K562 (cell line): ENCODE data around the gene TRIP11. TPM values are rescaled to one million over a fixed set of nuclear protein-coding genes. Genes with fewer than 3 reads are reported as not detected.
A peak's percentile ranks its signal among the peaks of the same experiment; 100 is the strongest.

Experiments used
- ATF6 ChIP-seq: sonication (generic); formaldehyde crosslinking; IDR thresholded peaks from 2 replicates; pipeline ENCODE4 v1.4.0; 2020; ENCODE audit warnings: mild to moderate bottlenecking, missing genetic modification reagents
- FOXK2 ChIP-seq, 2 experiments: fragments of 450-650 bp; IDR thresholded peaks in 1 of 2; conservative IDR thresholded peaks in 1 of 2; 2 replicates each; pipeline ENCODE4 v1.6.1; 2016; ENCODE audit warnings: low read depth in 2 of 2, mild to moderate bottlenecking in 1 of 2
- GATA2 ChIP-seq: sonication (generic); formaldehyde crosslinking; IDR thresholded peaks from 2 replicates; pipeline ENCODE4 v1.4.0; 2020; ENCODE audit warnings: mild to moderate bottlenecking, missing genetic modification reagents
- HCFC1 ChIP-seq: IDR thresholded peaks from 2 replicates; pipeline ENCODE4 v1.6.1; 2012; ENCODE audit warnings: low read depth, low read length, improper control_type of control experiment
- HMGN3 ChIP-seq: IDR thresholded peaks from 2 replicates; pipeline ENCODE4 v1.6.1; 2011; ENCODE audit warnings: borderline replicate concordance, low read depth, mild to moderate bottlenecking, mixed read lengths, low read length; ENCODE audit not compliant: insufficient read length; ENCODE audit errors: extremely low read depth
- HNRNPL ChIP-seq: fragments of 200-400 bp; formaldehyde crosslinking; IDR thresholded peaks from 2 replicates; pipeline ENCODE4 v1.6.1; 2017; ENCODE audit warnings: low read depth, mild to moderate bottlenecking, low read length
- LARP7 ChIP-seq: fragments of 450-650 bp; IDR thresholded peaks from 2 replicates; pipeline ENCODE4 v1.6.1; 2016
- RFX1 ChIP-seq: fragments of 450-650 bp; IDR thresholded peaks from 2 replicates; pipeline ENCODE4 v1.6.1; 2016; ENCODE audit warnings: mild to moderate bottlenecking, moderate library complexity
- SFPQ ChIP-seq: fragments of 200-400 bp; formaldehyde crosslinking; IDR thresholded peaks from 2 replicates; pipeline ENCODE4 v1.6.1; 2017; ENCODE audit warnings: mild to moderate bottlenecking, low read depth, low read length, moderate library complexity
- TAF15 ChIP-seq: fragments of 200-400 bp; formaldehyde crosslinking; IDR thresholded peaks from 2 replicates; pipeline ENCODE4 v1.6.1; 2017; ENCODE audit warnings: mild to moderate bottlenecking, low read depth, low read length, moderate library complexity
- TSC22D4 ChIP-seq: fragments of 450-650 bp; IDR thresholded peaks from 2 replicates; pipeline ENCODE4 v1.6.1; 2016; ENCODE audit warnings: missing genetic modification characterization, missing biosample characterization, control low read depth
- ZBTB34 ChIP-seq: fragments of 250-450 bp; sonication (Bioruptor Pico); IDR thresholded peaks from 2 replicates; pipeline ENCODE4 v1.8.0; 2021; ENCODE audit warnings: mild to moderate bottlenecking, moderate library complexity
- ZNF77 ChIP-seq: fragments of 250-450 bp; sonication (Bioruptor Pico); IDR thresholded peaks from 2 replicates; pipeline ENCODE4 v1.5.0; 2020
- polyA plus RNA-seq, 8 experiments: library from polyadenylated mRNA; depleted of rRNA in 4 of 8; stranded (reverse) in 5 of 8; unstranded in 3 of 8; fragments of >200 nt; fragmentation: Nextera tagmentation in 2 of 8; fragmentation: Illumina TruSeq in 1 of 8; extraction: Ambion mirVana in 2 of 8; extraction: Trizol in 1 of 8; gene quantifications; 2 replicates each; pipeline versions ENCODE4 v1.2.1 to v1.2.3, GENCODE V29; 2011 to 2014; ENCODE audit warnings: inconsistent platforms in 1 of 8, missing spikeins in 1 of 8
- total RNA-seq, 7 experiments: library from RNA; depleted of rRNA in 6 of 7; stranded (reverse); fragments of >200 nt in 6 of 7; fragmentation: Illumina TruSeq in 2 of 7; extraction: Trizol in 2 of 7; gene quantifications; 2 replicates each; pipeline versions ENCODE4 v1.2.1 to v1.2.3, GENCODE V29; 2011 to 2021; ENCODE audit warnings: low replicate concordance in 1 of 7
- TF ChIP-seq, protein P1 (sequence below): fragments of 450-650 bp; IDR thresholded peaks from 2 replicates; pipeline ENCODE4 v1.6.1; 2017; ENCODE audit warnings: antibody characterized with exemption, mild to moderate bottlenecking
- TF ChIP-seq, protein P2 (sequence below): sonication (generic); formaldehyde crosslinking; IDR thresholded peaks from 2 replicates; pipeline ENCODE4 v1.8.1; 2023; ENCODE audit warnings: mild to moderate bottlenecking, missing genetic modification reagents

TRIP11 gene
- total and polyA plus RNA-seq, 9 of the 15 experiments (the other 6 are each of a cell fraction or from before 2014, with no cell fraction given): 4.0 to 20.0 (median 10.9) TPM

DNA sequence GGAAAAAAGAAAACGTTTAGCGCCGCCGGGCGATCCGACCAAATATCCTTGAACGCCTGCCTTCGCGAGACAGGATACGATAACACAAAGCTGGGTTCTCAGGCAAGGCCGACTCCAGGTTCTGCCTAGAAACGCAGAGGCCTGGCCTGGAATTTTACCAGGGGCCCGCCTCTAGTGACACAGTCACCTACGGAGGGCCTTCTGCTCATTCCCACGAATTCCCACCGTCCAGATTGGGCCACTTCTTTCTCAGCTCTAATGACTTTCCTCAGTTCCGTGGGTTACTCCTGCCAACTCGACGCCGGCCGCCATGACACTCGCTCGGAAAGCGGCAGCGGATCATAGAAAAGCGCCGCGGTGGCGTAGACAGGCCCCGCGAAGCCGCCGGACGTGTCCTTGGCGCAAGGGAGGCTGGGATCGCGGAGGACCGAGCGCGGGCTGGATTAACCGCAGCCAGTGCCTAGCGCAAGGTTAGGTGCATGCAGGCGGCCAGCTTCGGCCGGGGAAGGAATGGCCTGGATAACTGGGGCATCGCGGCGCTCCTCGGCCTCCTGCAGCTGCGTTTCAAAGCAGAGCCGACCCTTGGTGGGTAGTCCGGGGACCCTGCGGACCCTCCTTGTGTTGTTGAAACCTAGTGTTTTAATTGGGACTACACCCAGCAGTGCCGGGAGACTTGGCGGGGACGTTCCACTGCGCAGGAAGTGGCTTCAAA, at the start of gene TRIP11 (continued):
- TF ChIP-seq, protein P1, sequence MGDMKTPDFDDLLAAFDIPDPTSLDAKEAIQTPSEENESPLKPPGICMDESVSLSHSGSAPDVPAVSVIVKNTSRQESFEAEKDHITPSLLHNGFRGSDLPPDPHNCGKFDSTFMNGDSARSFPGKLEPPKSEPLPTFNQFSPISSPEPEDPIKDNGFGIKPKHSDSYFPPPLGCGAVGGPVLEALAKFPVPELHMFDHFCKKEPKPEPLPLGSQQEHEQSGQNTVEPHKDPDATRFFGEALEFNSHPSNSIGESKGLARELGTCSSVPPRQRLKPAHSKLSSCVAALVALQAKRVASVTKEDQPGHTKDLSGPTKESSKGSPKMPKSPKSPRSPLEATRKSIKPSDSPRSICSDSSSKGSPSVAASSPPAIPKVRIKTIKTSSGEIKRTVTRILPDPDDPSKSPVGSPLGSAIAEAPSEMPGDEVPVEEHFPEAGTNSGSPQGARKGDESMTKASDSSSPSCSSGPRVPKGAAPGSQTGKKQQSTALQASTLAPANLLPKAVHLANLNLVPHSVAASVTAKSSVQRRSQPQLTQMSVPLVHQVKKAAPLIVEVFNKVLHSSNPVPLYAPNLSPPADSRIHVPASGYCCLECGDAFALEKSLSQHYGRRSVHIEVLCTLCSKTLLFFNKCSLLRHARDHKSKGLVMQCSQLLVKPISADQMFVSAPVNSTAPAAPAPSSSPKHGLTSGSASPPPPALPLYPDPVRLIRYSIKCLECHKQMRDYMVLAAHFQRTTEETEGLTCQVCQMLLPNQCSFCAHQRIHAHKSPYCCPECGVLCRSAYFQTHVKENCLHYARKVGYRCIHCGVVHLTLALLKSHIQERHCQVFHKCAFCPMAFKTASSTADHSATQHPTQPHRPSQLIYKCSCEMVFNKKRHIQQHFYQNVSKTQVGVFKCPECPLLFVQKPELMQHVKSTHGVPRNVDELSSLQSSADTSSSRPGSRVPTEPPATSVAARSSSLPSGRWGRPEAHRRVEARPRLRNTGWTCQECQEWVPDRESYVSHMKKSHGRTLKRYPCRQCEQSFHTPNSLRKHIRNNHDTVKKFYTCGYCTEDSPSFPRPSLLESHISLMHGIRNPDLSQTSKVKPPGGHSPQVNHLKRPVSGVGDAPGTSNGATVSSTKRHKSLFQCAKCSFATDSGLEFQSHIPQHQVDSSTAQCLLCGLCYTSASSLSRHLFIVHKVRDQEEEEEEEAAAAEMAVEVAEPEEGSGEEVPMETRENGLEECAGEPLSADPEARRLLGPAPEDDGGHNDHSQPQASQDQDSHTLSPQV: peak; percentile 16
- TF ChIP-seq HNRNPL (no peak), LARP7 (no peak), ATF6 (CRISPR knock-in tag) (no peak), ZNF77 (no peak), GATA2 (CRISPR knock-in tag) (no peak), TAF15 (no peak), SFPQ (no peak), HCFC1 (peak; percentile 77), TSC22D4 (tag) (no peak), FOXK2 (conservative IDR thresholded peaks at IDR 0.05 in 1 of 2, IDR thresholded peaks at IDR 0.05 in 1 of 2; ENCODE audit: low read depth in 2 of 2) (0 out of 4 replicates have a peak, but pooled peaks of 1 of the 2 experiments have one; percentile 11), HMGN3 (peak; percentile 58), ZBTB34 (no peak), RFX1 (peak; percentile 21; the same call in 1 of the 2 replicates)
- TF ChIP-seq, protein P2, sequence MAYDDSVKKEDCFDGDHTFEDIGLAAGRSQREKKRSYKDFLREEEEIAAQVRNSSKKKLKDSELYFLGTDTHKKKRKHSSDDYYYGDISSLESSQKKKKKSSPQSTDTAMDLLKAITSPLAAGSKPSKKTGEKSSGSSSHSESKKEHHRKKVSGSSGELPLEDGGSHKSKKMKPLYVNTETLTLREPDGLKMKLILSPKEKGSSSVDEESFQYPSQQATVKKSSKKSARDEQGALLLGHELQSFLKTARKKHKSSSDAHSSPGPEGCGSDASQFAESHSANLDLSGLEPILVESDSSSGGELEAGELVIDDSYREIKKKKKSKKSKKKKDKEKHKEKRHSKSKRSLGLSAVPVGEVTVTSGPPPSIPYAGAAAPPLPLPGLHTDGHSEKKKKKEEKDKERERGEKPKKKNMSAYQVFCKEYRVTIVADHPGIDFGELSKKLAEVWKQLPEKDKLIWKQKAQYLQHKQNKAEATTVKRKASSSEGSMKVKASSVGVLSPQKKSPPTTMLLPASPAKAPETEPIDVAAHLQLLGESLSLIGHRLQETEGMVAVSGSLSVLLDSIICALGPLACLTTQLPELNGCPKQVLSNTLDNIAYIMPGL (CRISPR knock-in tag): peak; percentile 51; the same call in 1 of the 2 replicates
